HEK293T (cell line): Measurements from ENCODE around the gene TBCEL.

Experiments
- CTCF ChIA-PET: fragments of 350-600 bp; formaldehyde crosslinking; extraction: SDS; loops from one replicate; lab custom pipeline; 2021; ENCODE audit warnings: antibody characterized with exemption, inconsistent platforms; lab: Yijun Ruan, JAX
- POLR2A ChIA-PET: fragments of 350-600 bp; formaldehyde crosslinking; extraction: SDS; loops from one replicate; lab custom pipeline; 2020; ENCODE audit warnings: antibody characterized with exemption, inconsistent platforms; lab: Yijun Ruan, JAX
- DNase-seq: peaks from one replicate; pipeline ENCODE4 v3.0.0; 2012; ENCODE audit warnings: mixed read lengths; ENCODE audit errors: extremely low spot score
- ARNT ChIP-seq: fragments of 450-650 bp; IDR thresholded peaks from 2 replicates; pipeline ENCODE4 v1.6.1; 2017; ENCODE audit warnings: mild to moderate bottlenecking
- BHLHE40 ChIP-seq: fragments of 450-650 bp; IDR thresholded peaks from 2 replicates; pipeline ENCODE4 v1.6.1; 2016; ENCODE audit warnings: mild to moderate bottlenecking, moderate library complexity, borderline replicate concordance
- CTBP1 ChIP-seq: fragments of 450-650 bp; IDR thresholded peaks from 2 replicates; pipeline ENCODE4 v1.6.1; 2016; ENCODE audit warnings: borderline replicate concordance
- ELF4 ChIP-seq: fragments of 450-650 bp; IDR thresholded peaks from 2 replicates; pipeline ENCODE4 v1.6.1; 2017; ENCODE audit warnings: antibody characterized with exemption
- FOXA1 ChIP-seq: fragments of 450-650 bp; IDR thresholded peaks from 2 replicates; pipeline ENCODE4 v1.6.1; 2016; ENCODE audit warnings: mild to moderate bottlenecking
- FOXK2 ChIP-seq: fragments of 450-650 bp; IDR thresholded peaks from 2 replicates; pipeline ENCODE4 v1.6.1; 2016; ENCODE audit warnings: mild to moderate bottlenecking
- FOXM1 ChIP-seq: fragments of 450-650 bp; IDR thresholded peaks from 2 replicates; pipeline ENCODE4 v1.6.1; 2017; ENCODE audit warnings: mild to moderate bottlenecking, borderline replicate concordance
- HDGF ChIP-seq: fragments of 450-650 bp; IDR thresholded peaks from 2 replicates; pipeline ENCODE4 v1.6.1; 2017; ENCODE audit warnings: antibody characterized with exemption, borderline replicate concordance
- L3MBTL2 ChIP-seq: fragments of 450-650 bp; conservative IDR thresholded peaks from 2 replicates; pipeline ENCODE4 v1.6.1; 2016; ENCODE audit warnings: mild to moderate bottlenecking
- LEF1 ChIP-seq: fragments of 450-650 bp; IDR thresholded peaks from 2 replicates; pipeline ENCODE4 v1.6.1; 2017; ENCODE audit warnings: mild to moderate bottlenecking, borderline replicate concordance
- NFRKB ChIP-seq: fragments of 450-650 bp; IDR thresholded peaks from 2 replicates; pipeline ENCODE4 v1.6.1; 2016; ENCODE audit warnings: mild to moderate bottlenecking, moderate library complexity
- SP1 ChIP-seq: fragments of 450-650 bp; IDR thresholded peaks from 2 replicates; pipeline ENCODE4 v1.6.1; 2017
- SUZ12 ChIP-seq: fragments of 450-650 bp; IDR thresholded peaks from 2 replicates; pipeline ENCODE4 v1.6.1; 2016; ENCODE audit warnings: mild to moderate bottlenecking
- TARDBP ChIP-seq: fragments of 450-650 bp; IDR thresholded peaks from 2 replicates; pipeline ENCODE4 v1.6.1; 2016
- ZNF384 ChIP-seq: fragments of 450-650 bp; IDR thresholded peaks from 2 replicates; pipeline ENCODE4 v1.6.1; 2016
- TF ChIP-seq, protein P1 (sequence below): fragments of 450-650 bp; IDR thresholded peaks from 2 replicates; pipeline ENCODE4 v1.6.1; 2016

TBCEL gene

DNA sequence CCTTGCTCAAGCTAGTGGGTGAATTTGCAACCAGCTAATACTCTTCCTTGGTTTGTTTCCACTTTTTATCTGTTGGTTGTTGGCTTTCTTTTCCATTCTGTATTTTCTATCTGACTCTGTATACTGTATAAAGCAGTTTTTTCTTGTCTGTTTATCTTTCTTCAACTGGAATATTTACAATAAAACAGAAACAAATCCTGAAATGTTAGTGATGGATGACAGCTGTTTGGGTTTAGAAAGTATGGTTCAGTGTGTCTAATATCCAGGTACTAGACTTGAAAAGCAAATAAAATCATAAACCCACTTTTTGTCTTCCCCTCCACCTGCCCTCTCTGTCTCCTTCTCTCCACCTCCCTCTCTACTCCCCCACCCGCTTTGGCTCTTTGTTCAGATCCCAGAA lies 35.3 kb upstream of the TBCEL start:
- TF ChIP-seq CTBP1 = no peak
- TF ChIP-seq BHLHE40 = no peak
- TF ChIP-seq HDGF = no peak
- TF ChIP-seq L3MBTL2 = no peak
- no peak for TF ChIP-seq NFRKB
- TF ChIP-seq, protein P1, sequence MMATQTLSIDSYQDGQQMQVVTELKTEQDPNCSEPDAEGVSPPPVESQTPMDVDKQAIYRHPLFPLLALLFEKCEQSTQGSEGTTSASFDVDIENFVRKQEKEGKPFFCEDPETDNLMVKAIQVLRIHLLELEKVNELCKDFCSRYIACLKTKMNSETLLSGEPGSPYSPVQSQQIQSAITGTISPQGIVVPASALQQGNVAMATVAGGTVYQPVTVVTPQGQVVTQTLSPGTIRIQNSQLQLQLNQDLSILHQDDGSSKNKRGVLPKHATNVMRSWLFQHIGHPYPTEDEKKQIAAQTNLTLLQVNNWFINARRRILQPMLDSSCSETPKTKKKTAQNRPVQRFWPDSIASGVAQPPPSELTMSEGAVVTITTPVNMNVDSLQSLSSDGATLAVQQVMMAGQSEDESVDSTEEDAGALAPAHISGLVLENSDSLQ = no peak
- TF ChIP-seq ARNT = no peak
- no peak for TF ChIP-seq TARDBP
- TF ChIP-seq FOXM1 = no peak
- TF ChIP-seq FOXK2 = no peak
- ChIA-PET POLR2A (interaction anchor here (0.8 kb wide), 1 partner anchor 36 kb away, joined by 3 read pairs; no protein-coding TSS in a partner anchor), CTCF (interaction anchor here (0.7 kb wide), 1 partner anchor 186 kb away, joined by 3 read pairs; no protein-coding TSS in a partner anchor)
- DNase-seq = no peak

GRCh38 chr11:120991830-120992686 lies 31.8 kb upstream of the TBCEL start:
- ChIA-PET POLR2A (no interaction called here), CTCF (no interaction called here)
- no peak for TF ChIP-seq BHLHE40
- no peak for TF ChIP-seq ZNF384
- TF ChIP-seq FOXM1 = no peak
- no peak for DNase-seq

DNA sequence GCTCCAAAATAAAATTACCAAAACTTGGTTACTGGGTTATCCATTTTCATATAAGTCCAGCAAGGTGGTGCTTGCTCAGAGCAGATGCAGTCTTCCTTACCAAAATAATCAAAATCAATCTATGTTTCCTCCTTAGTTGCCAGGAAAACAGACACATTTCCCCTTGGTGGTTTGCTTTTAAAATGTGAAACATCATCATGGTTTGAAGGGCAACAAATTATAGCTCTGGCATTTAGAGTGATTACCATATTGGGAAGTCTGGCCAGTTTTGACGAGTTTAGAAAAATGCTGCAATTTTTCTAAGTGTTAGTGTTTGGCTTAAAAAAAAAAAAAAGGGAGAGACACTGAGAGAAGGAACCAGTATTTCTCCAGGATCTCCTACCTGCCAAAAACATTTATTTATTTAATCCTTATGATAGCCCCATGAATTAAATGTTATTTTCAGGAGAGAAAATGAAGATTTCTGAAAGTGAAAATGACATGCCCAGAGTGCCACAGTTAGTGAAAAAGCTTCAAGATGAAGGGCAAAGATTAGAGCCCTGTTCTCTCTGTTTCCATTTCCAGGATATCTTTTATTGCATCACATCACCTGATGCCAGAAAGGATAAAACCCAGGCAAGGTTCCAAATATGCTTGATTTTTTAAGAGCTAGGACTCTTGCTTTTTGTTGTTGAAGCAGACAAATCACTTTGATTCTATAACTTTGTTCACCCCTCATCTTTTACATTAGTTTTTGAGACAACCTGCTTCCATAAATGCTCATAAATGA lies 29.6 kb upstream of the TBCEL start:
- CTCF ChIA-PET = no interaction called here
- no peak for TF ChIP-seq HDGF
- TF ChIP-seq BHLHE40 = no peak
- TF ChIP-seq TARDBP = no peak
- TF ChIP-seq FOXA1 = no peak
- no peak for TF ChIP-seq ELF4
- no peak for TF ChIP-seq SUZ12
- no peak for TF ChIP-seq NFRKB
- TF ChIP-seq ZNF384 = no peak
- no peak for TF ChIP-seq FOXM1
- no peak for TF ChIP-seq LEF1
- no peak for TF ChIP-seq SP1
- TF ChIP-seq ARNT = no peak
- TF ChIP-seq, protein P1 = no peak
- no peak for TF ChIP-seq L3MBTL2
- TF ChIP-seq FOXK2 = no peak
- no peak for TF ChIP-seq CTBP1
- POLR2A ChIA-PET = no interaction called here
- DNase-seq = no peak

- TF ChIP-seq FOXK2 (no peak), ZNF384 (no peak), L3MBTL2 (no peak), CTBP1 (no peak), SP1 (no peak), SUZ12 (no peak), ELF4 (no peak), BHLHE40 (no peak), ARNT (no peak), HDGF (no peak), NFRKB (no peak)
- ChIA-PET CTCF (no interaction called here), POLR2A (no interaction called here)
- DNase-seq = no peak
Observed at GRCh38 chr11:120995184-120995583, 28.7 kb upstream of the TBCEL start.

DNA sequence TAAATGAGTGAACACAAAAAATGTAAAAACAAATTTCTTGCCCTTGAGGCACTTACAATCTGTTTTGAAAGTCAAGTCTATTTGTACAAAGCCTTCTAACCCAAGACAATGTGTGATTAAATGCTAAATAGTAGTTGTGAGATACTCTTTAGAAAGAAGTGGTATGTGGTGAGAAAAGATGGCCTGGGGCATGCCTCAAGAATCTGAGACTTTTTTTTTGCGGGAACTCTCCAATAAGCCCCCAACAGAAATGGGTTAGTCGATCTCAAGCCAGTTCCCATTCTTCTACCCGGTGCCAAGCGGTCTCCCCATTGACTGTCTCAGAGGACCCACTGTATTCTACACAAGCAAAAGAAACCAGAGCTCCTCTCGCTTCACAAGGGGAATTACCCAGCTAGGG lies 26.9 kb upstream of the TBCEL start:
- CTCF ChIA-PET = no interaction called here
- no peak for DNase-seq
- POLR2A ChIA-PET = no interaction called here
- TF ChIP-seq FOXK2 (no peak), FOXA1 (no peak), LEF1 (no peak), CTBP1 (no peak), BHLHE40 (no peak), SP1 (no peak), ELF4 (no peak), SUZ12 (no peak), ARNT (no peak), NFRKB (no peak), TARDBP (no peak), HDGF (no peak), ZNF384 (no peak), FOXM1 (no peak), L3MBTL2 (no peak)
- TF ChIP-seq, protein P1 = no peak
